OCI-LY7 (cell line): ENCODE results near the gene CD164. TPM values are rescaled to one million over a fixed set of nuclear protein-coding genes. Genes with fewer than 3 reads are reported as not detected.
A peak's percentile ranks its signal among the peaks of the same experiment; 100 is the strongest.

Experiments
- BruUV-seq: library from RNA; stranded (reverse); fragments of 400-500 nt; replicated peaks from 2 replicates; lab custom pipeline; 2021; lab: Mats Ljungman, UMichigan
- CTCF ChIA-PET: fragments of 300-600 bp; sonication (Branson Sonifier 250); formaldehyde crosslinking; loops from one replicate; lab custom pipeline; 2022; ENCODE audit warnings: antibody characterized with exemption; ENCODE audit not compliant: unreplicated experiment; lab: Charles Lee
- POLR2A ChIA-PET: fragments of 300-600 bp; sonication (Branson Sonifier 250); formaldehyde crosslinking; loops from one replicate; lab custom pipeline; 2022; ENCODE audit warnings: antibody characterized with exemption; lab: Charles Lee
- DNase-seq: peaks from one replicate; pipeline ENCODE4 v3.0.0-alpha.2; 2015; ENCODE audit warnings: low spot score
- H2AFZ ChIP-seq: fragments of 200-600 bp; sonication (generic), shearing (Covaris generic); 2 replicates; pipeline ENCODE4 v1.6.1; 2014; ENCODE audit warnings: mild to moderate bottlenecking, antibody characterized with exemption, low read length, moderate library complexity
- H3K27ac ChIP-seq: fragments of 200-600 bp; sonication (generic); 2 replicates; pipeline ENCODE4 v1.5.1; 2014; ENCODE audit warnings: mixed run types, low read depth, mild to moderate bottlenecking, moderate library complexity, low read length, inconsistent platforms; ENCODE audit not compliant: poor library complexity, severe bottlenecking
- H3K36me3 ChIP-seq: fragments of 200-600 bp; sonication (generic); 2 replicates; pipeline ENCODE4 v1.6.1; 2014; ENCODE audit warnings: mild to moderate bottlenecking, antibody characterized with exemption, low read length, moderate library complexity, mixed read lengths; ENCODE audit not compliant: insufficient read depth
- H3K4me1 ChIP-seq: fragments of 200-600 bp; sonication (generic); 2 replicates; pipeline ENCODE4 v1.5.1; 2014; ENCODE audit warnings: mild to moderate bottlenecking, low read length; ENCODE audit not compliant: insufficient read depth, poor library complexity, severe bottlenecking
- H3K4me2 ChIP-seq: fragments of 200-600 bp; sonication (generic); 2 replicates; pipeline ENCODE4 v1.6.1; 2014; ENCODE audit warnings: mild to moderate bottlenecking, low read length
- H3K4me3 ChIP-seq: fragments of 200-600 bp; sonication (generic); 2 replicates; pipeline ENCODE4 v1.5.1; 2014; ENCODE audit warnings: mild to moderate bottlenecking, low read depth, low read length; ENCODE audit not compliant: poor library complexity, severe bottlenecking
- H3K79me2 ChIP-seq: fragments of 200-600 bp; sonication (generic); 2 replicates; pipeline ENCODE4 v1.6.1; 2016; ENCODE audit warnings: low read depth, mild to moderate bottlenecking, low read length, moderate library complexity, mixed read lengths; ENCODE audit not compliant: insufficient read depth
- H3K9me2 ChIP-seq: fragments of 200-600 bp; sonication (generic); 2 replicates; pipeline ENCODE4 v1.6.1; 2016; ENCODE audit warnings: mild to moderate bottlenecking, low read length, mixed read lengths; ENCODE audit not compliant: insufficient read depth
- H3K9me3 ChIP-seq: fragments of 200-600 bp; sonication (generic); 2 replicates; pipeline ENCODE4 v1.6.1; 2014; ENCODE audit warnings: mild to moderate bottlenecking, mixed run types, low read length, mixed read lengths
- H4K20me1 ChIP-seq: fragments of 200-600 bp; sonication (generic); 2 replicates; pipeline ENCODE4 v1.6.1; 2014; ENCODE audit warnings: mild to moderate bottlenecking, antibody characterized with exemption, low read length, moderate library complexity, mixed read lengths; ENCODE audit not compliant: insufficient read depth
- EZH2phosphoT487 ChIP-seq: fragments of 200-600 bp; sonication (generic); IDR thresholded peaks from 2 replicates; pipeline ENCODE4 v1.6.1; 2018; ENCODE audit warnings: low read depth, borderline replicate concordance, mild to moderate bottlenecking, mixed run types, antibody characterized with exemption, low read length, moderate library complexity, mixed read lengths
- intact Hi-C: fragments of 100-400 bp; cut with micrococcal nuclease; formaldehyde crosslinking; loops from one replicate; pipeline ENCODE4 v1.10.0; 2022; ENCODE audit not compliant: unreplicated experiment
- total RNA-seq, 2 experiments: library from RNA; depleted of rRNA in 1 of 2; stranded (reverse); fragments of >200 nt in 1 of 2; shearing (Covaris generic) in 1 of 2; gene quantifications; 2 replicates each; pipeline ENCODE4 v1.2.3, GENCODE V29; 2014 to 2022
- TF ChIP-seq, protein P1 (sequence below): fragments of 200-600 bp; sonication (generic); conservative IDR thresholded peaks from 2 replicates; pipeline ENCODE4 v1.5.1; 2014; ENCODE audit warnings: mild to moderate bottlenecking, antibody characterized with exemption, low read length, moderate library complexity, mixed read lengths

The CD164 gene
- total RNA-seq, 2 experiments from 2014 or later: 48.7 to 107 TPM

DNA sequence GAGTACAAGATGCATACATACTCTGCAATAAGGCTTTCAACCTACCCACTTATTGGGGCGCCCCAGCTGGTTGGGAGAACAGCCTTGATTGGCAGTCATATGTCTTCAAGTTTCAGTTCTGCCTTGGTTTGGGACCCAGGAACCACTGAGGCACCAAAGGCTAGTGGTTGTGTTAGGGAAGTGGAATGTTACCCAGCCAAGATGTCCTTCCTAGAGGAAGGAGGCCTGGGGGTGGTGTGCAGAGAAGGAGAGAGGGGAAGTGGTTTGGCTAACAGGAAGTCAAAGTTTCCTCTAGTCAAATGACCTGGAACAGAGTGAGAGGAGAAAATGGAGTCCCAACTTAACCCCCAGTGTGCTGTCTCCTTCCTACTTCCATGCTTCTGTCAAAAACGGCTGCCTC lies 59.4 kb downstream of the CD164 start:
- intact Hi-C loops: no loop called here
- DNase-seq: peak; percentile 19
- no peaks in the 10 kb centered on the region for H4K20me1 ChIP-seq
- H3K27ac ChIP-seq: no peak overlapping the region
- peak overlapping the region; percentile 25 for H3K4me2 ChIP-seq
- peaks cover 11% of the 10 kb centered on the region for H3K4me1 ChIP-seq
- no peaks in the 10 kb centered on the region for H3K9me2 ChIP-seq
- TF ChIP-seq EZH2phosphoT487: no peak
- TF ChIP-seq, protein P1, sequence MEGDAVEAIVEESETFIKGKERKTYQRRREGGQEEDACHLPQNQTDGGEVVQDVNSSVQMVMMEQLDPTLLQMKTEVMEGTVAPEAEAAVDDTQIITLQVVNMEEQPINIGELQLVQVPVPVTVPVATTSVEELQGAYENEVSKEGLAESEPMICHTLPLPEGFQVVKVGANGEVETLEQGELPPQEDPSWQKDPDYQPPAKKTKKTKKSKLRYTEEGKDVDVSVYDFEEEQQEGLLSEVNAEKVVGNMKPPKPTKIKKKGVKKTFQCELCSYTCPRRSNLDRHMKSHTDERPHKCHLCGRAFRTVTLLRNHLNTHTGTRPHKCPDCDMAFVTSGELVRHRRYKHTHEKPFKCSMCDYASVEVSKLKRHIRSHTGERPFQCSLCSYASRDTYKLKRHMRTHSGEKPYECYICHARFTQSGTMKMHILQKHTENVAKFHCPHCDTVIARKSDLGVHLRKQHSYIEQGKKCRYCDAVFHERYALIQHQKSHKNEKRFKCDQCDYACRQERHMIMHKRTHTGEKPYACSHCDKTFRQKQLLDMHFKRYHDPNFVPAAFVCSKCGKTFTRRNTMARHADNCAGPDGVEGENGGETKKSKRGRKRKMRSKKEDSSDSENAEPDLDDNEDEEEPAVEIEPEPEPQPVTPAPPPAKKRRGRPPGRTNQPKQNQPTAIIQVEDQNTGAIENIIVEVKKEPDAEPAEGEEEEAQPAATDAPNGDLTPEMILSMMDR: no peak
- no peaks in the 10 kb centered on the region for H3K36me3 ChIP-seq
- POLR2A ChIA-PET: no interaction called here
- CTCF ChIA-PET: no interaction called here
- H3K4me3 ChIP-seq: no peak overlapping the region
- H3K9me3 ChIP-seq: no peaks in the 10 kb centered on the region
- H3K79me2 ChIP-seq: no peaks in the 10 kb centered on the region
- H2AFZ ChIP-seq: no peak overlapping the region
- BruUV-seq: no TSS peak

DNA sequence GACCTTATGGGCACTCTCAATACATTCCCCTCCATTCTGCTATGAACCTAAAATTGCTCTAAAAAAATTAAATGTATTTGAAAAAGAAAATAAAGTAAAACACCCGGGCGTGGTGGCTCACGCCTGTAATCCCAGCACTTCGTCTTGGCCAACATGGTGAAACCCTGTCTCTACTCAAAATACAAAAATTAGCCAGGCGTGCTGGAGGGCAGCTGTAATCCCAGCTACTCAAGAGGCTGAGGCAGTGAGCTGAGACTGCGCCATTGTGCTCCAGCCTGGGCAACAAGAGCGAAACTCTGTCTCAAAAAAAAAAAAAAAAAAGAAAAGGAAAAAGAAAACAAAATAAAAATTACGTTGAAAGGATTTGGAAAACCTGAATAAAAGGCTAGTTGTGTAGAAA lies 60.5 kb downstream of the CD164 start:
- H3K9me3 ChIP-seq: no peaks in the 10 kb centered on the region
- H3K27ac ChIP-seq: no peak overlapping the region
- DNase-seq: no peak
- H2AFZ ChIP-seq: no peak overlapping the region
- POLR2A ChIA-PET: no interaction called here
- H3K4me3 ChIP-seq: no peak overlapping the region
- BruUV-seq: no TSS peak
- H3K4me2 ChIP-seq: no peak overlapping the region
- no peaks in the 10 kb centered on the region for H3K36me3 ChIP-seq
- CTCF ChIA-PET: no interaction called here
- no peaks in the 10 kb centered on the region for H4K20me1 ChIP-seq
- H3K79me2 ChIP-seq: no peaks in the 10 kb centered on the region
- intact Hi-C loops: no loop called here
- peaks cover 11% of the 10 kb centered on the region for H3K4me1 ChIP-seq
- no peak for TF ChIP-seq EZH2phosphoT487
- TF ChIP-seq, protein P1: no peak
- no peaks in the 10 kb centered on the region for H3K9me2 ChIP-seq

DNA sequence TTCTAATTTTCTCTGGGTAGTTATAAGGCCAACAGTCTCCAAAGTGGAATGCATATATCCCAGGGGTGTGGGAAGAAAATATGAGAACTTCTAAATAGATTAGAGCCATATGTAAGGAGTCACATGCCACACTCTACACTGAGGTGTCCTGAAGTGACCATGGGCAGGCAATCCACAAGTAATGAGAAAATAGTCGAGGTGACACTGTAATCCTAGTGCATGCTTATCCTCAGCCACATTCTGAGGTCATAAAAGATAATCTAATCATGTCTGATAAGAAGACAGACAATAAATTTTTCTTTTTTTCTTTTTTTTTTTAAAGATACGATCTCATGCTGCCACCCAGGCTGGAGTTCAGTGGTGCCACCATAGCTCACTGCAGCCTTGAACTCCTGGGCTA lies 62.2 kb downstream of the CD164 start:
- CTCF ChIA-PET: no interaction called here
- no TSS peak for BruUV-seq
- no peak overlapping the region for H2AFZ ChIP-seq
- DNase-seq: no peak
- TF ChIP-seq EZH2phosphoT487: no peak
- no peak overlapping the region for H3K4me2 ChIP-seq
- H3K79me2 ChIP-seq: no peaks in the 10 kb centered on the region
- no peaks in the 10 kb centered on the region for H3K9me2 ChIP-seq
- no peaks in the 10 kb centered on the region for H3K36me3 ChIP-seq
- H3K4me3 ChIP-seq: no peak overlapping the region
- POLR2A ChIA-PET: no interaction called here
- intact Hi-C loops: no loop called here
- no peaks in the 10 kb centered on the region for H4K20me1 ChIP-seq
- peaks cover 11% of the 10 kb centered on the region for H3K4me1 ChIP-seq
- no peak overlapping the region for H3K27ac ChIP-seq
- no peaks in the 10 kb centered on the region for H3K9me3 ChIP-seq
